HTR-8/SVneo (cell line): ENCODE results near the gene IFT81.

Experiments
- DNase-seq: peaks from one replicate; pipeline ENCODE4 v3.0.0; 2011; ENCODE audit warnings: low spot score, mixed read lengths; ENCODE audit not compliant: insufficient read length
- FAIRE-seq: peaks from 2 replicates; lab custom pipeline; 2011; peaks lifted over from hg19 to GRCh38; lab: Jason Lieb, UNC

IFT81 gene

DNA sequence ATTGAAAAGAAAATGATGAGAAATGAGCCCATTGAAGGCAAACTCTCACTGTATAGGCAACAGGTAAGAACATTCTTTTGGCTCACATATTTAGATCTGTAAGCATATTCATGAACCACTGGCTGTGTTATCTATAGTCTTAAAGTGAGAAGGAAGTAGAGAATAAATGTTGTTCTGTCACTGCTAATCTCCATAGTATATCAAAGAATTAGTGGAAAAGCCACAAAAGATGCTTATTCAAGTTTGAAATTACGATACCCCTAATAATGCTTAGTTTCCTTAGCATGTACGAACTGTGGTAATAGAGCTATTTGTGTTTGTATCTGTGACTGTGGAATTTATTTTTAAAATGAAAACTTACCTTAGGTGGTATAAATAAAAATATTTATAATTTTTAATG, 22.8 kb downstream of the IFT81 start:
- FAIRE-seq = no peak
- no peak for DNase-seq

DNA sequence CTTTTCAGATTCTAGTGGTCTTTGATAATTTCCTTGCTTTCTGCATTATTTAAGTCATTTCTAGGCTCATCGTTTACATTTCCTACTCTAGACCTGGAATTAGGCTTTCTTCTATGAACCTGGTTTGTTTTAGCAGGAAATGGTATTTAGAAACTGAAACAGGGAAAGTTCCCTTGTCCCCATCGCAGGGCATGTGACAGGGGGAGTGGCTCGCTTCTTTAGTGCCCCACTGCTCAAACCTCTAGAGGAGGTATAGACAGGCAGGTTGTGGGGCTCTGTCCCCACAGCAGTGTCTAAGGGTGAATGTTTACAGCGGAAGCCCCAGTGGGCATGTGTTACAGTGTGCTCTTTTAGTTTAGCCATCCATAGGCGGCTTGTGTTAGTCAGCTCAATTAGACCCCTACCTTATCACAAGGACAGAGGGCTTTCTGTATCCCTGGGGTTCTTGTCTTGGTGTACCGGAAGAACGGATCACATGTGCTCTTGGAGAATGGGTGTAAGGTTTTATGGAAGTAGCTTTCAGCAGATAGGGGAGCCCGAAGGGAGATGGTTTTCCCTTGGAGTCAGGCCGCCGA, 25.0 kb downstream of the IFT81 start:
- FAIRE-seq (no peak), DNase-seq (no peak)

DNA sequence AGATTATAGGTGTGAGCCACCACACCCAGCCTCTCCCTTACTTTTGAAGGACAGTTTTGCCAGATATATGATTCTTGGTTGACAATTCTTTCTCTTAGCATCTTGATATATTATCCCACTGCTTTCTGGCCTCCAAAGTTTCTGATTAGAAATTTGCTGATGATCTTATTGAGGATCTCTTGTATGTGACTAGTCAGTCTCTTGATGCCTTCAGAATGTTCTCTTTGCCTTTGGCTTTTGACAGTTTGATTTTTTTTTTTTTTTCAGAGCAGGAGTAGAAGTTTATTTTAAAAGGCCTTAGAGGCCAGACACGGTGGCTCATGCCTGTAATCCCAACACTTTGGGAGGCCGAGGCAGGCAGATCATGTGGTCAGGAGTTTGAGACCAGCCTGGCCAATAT, 32.6 kb downstream of the IFT81 start:
- no peak for FAIRE-seq
- DNase-seq = no peak

DNA sequence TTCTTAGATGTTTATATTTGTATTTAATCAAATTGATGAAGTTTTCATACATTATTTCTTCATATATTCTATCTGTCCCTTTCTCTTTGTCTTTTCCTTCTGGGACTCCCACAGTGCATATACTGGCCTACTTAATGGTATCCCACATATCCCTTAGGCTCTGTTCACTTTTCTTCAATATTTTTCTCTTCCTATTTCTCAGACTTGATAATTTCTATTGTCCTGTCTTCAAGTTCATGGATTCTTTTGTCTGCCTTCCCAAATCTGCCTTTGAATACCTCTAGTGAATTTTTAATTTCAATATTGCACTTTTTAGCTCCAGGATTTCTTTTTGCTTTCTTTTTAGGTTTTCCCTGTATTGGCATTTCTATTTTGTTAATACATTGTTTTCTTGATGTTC, 33.4 kb downstream of the IFT81 start:
- DNase-seq = no peak
- no peak for FAIRE-seq

DNA sequence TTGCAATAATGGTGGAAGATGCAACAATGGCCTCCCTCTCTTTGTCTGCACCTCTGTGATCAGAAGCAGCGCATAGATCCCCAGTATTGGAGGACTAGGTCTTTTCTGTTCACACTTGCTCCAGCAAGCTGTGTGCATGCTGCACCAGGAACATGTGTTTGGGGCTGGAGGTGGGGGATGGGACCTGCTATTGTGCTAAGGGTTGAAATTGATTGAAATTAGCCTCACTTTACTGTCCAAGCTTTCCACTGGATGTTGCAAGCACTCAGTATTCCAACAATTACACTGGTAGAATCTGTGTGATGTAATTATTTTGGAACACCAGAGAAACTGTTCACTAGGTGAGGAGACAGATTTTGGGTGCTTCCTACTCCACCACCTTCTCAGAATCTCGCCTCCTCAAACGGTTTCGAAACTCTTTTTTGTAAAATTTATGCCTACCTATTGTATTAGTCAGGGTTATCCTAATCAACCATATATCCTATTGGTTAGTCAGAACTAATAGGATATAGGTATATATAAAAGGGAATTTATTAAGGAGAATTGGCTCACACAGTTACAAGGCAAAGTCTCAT, 35.6 kb downstream of the IFT81 start:
- FAIRE-seq (no peak), DNase-seq (no peak)

DNA sequence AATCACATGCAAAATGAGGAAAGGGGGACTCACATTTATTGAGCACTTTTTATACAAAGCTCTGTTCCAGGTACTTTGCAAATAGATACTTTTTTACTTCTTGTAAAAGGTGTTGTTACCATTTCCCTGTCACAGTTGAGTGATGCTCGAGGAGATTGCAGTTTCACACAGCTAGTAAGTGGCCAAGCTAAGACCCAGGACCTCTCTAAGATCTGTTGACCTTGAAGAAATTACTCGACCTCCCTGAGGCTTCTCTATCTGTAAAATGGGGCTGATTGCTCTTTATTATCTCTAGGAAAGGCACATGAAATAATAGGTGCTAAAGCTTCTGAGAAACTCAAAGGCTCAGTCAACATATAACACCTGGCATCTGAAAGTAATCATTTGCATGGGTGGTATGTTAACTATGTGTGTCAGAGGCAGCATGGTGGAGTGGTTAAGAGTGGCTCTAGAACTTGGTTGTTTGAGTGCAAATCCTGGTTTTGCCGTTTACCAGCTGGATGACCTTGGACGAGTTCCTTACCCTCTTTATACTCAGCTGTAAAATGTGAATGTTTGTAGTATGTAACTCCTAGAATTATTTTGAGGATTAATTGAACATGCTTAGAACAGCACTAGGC, 41.5 kb downstream of the IFT81 start:
- FAIRE-seq = no peak

DNA sequence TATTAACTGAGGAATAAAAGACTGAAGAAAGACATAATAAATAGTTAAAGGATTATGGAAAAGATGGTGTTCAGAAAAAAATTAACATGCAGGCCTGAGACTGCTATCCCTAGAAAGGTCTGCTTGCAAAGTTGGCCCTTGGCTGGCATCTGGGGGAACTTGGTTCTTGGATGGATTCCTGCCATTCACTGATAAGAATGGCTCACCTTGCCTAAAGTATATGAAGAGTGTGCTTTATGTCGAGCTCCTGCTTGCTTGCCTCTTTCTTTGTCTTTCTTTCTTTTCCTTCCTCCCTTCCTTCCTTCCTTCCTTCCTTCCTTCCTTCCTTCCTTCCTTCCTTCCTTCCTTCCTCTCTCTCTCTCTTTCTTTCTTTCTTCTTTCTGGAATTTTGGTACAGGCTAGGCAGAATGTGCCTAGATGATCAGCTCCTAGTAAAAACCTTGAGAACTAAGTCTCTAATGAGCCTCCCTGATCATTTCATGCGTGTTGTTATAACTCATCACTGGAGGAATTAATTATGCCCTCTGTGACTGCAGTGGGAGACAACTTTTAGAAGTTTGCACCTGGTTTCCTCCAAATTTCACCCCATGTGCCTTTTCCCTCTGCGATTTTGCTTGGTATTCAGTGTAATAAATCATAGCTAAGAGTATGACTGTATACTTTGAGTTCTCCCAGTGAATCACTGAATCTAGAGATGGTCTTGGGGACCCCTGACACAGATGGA, 44.7 kb downstream of the IFT81 start:
- DNase-seq = no peak
- FAIRE-seq = no peak

More for the DNA sequence above, 41.5 kb downstream of the IFT81 start:
- DNase-seq = no peak

DNA sequence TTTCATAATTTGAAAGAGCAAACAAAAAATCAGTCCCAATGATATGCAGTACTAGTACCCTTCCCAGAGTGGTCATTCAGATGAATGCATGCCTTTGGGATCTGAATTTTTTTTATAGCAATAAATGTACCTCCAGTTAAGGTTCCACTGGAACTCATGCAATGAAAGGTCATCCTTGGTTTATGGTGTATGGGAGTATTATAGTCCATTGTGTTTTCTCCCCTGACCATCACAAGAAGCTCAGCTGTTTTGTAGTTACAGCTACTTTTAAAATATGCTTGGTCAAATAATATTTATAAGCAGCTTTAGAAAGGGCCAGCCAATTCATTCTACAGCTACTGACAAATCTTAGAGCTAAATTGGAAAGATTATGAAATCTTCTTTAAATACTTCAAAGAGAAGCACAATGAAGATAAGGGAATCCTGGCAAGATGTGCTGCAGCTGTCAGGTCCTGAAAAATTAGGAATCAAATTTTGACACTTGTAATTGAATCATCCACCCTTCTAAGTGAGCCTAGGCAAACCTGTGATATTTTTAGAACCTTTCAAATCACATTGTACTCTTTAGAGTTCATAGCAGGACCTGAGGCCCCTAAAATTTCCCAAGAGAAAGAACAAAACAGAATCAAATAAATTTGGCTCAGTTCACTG, 46.5 kb downstream of the IFT81 start:
- DNase-seq = no peak
- no peak for FAIRE-seq

DNA sequence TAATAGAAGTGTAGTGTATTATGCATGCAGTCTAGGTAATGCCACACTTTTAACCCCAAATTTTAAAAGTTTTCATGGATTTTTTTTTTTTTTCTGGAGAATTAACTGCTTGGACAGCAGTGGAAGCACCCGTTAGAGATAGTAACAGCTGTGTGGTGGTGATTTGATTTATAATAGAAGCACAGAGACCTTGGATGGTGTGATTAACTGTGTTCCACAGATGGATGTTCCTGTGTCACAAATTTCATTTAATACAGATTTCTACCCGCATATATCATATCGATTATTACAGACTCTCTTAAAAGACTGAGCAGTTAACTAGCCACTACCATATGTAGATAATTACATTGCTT, 47.0 kb downstream of the IFT81 start:
- no peak for FAIRE-seq
- DNase-seq = no peak

DNA sequence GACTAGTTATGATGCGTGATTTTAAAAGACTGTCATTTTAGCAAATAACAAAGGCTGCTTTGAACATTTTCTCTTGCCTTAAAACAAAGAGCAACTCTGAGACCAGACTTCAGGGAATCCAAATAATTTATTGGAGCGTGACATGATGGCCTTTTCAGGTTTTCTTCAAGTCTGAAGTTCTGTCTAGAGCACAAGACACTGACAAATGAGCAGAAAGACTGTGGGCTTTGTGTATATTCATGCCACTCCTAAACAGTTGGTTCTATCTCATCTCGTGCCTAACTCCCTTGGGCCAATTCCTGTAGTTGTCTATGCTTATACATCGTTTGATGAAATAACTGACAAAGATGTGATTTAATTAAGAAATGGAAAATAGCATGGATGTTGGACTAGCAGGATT, 47.5 kb downstream of the IFT81 start:
- DNase-seq = no peak
- no peak for FAIRE-seq

DNA sequence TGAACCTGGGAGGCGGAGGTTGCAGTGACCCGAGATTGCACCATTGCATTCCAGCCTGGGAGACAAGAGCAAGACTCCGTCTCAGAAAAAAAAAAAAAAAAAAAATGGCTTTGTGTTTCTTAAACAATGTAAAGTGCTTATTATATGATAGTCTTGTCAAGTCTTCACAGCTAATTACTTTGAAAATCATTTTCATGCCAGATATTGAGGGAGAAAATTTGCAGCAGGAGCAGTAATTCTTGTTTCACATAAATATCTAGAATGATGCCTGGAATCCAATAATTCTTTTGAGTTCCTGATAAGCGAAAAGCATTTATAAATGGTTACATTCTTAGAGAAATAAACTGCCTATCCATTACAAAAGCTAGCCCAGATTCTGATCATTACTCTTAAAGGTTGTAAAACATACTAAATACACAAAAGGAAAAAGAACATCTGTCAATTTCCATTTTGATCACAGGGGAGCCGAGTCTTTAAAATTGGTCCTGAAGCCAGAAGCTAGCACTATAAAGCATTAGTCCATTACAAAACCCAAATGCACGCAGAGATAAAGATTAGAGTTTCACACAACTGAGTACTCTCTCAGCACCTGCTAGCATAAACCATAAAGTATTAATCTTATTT, 50.3 kb downstream of the IFT81 start:
- no peak for DNase-seq
- FAIRE-seq = no peak

DNA sequence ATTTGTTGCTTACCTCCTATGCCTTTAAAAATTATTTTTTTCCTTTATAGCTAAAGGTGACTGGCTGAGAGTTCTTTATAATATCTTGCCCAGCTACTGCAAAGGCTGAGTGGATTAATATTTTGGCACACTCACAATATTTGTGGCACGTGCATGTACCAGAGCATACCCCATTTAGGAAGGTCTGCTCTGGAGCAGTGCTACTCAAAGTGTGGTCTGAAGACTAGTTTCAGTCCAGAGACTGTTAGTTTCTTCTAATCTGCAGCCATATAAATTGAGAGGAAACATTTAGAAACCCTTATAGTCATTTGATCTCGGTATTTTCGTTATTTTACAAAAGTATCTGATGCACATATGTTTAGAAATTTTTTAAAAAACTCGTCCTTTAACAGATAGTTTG, 51.0 kb downstream of the IFT81 start:
- DNase-seq (no peak), FAIRE-seq (no peak)

DNA sequence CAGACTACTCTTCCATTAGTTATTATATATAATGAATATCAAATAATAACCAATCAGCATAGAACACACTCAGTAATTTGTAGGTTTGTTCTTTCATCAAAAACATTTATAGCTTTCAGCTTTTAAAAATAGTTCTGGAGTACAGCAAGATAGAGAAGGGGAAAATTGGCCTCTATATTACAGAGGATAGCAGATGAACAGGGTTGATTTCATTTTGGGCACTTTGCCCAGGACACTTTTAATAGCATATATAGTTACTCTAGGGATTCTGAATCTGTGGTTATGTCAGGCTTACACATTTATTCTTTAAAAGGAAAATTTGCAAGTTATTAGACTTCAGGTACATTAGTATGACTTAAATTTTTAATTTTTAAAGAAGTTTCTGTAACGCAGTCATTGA, 52.6 kb downstream of the IFT81 start:
- FAIRE-seq (no peak), DNase-seq (no peak)

DNA sequence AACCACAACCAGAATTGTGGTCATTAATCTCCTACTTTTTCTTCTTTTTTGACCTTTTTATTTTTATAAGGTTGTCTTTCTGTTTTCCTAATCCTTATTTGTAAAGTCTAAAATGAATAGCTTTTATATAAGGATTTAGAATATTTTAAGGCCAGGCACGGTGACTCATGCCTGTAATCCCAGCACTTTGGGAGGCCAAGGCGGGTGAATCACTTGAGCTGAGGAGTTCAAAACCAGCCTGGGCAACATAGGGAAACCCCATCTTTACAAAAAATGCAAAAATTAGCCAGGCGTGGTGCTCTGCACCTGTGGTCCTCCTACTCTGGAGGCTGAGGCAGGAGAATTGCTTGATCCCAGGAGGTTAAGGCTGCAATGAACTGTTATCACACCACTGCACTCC, 55.1 kb downstream of the IFT81 start:
- no peak for DNase-seq
- no peak for FAIRE-seq

DNA sequence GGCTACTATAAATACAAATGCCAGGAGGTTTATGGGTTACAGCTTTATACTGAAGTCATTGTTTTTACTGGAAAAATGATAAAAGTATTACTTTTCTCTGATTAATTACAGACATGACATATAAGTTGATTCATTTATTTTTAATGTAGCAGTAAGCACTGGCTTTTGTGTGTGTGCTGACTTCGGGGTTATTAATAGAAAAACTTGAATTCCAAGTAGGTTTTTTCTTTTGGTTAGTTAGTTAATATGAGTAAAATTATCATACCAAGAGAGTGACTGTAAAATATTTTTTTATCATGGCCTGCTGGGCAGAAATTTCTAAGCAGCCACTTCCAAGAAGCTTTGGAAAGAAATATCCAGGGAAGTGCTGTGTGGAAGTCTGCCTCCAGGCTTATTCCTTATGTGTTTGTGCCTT, 56.4 kb downstream of the IFT81 start:
- FAIRE-seq (no peak), DNase-seq (no peak)

DNA sequence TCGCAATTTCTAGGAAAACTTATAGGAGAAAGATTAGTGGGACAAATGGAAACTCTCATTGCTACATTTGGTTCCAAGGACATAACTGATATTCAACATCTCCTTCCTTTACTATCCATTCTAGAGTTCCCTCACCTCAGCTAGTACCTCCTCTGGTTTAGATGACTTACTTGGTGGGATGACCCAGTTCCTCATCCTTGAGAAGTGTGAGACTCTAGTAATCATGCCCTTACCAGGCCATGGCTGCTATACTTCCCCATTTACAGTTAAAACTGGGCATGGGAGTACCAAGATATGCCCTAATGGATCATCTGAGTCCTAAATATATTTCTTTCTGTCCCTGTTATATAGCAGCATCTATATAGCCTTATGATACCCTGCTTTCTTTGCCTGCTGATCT, 58.1 kb downstream of the IFT81 start:
- no peak for FAIRE-seq
- no peak for DNase-seq

DNA sequence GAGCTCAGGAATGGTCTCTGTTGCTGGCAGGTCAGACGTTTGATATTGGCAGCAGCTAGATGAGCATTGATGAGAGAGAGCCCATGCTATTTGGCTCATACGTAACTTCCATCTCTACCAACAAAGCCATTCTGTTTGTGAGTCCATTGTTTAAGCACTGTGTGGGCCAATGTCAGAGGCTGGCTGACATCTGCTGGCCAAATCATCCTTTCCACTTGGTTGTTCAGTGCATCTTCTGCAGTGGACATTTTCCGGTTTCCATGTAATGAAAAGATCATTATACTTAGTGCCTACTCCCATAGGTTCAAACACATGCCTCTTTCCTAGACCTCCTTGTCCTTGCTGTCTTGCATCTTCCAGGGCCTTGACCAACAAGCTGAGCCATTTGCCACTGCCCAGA, 59.2 kb downstream of the IFT81 start:
- DNase-seq (no peak), FAIRE-seq (no peak)

DNA sequence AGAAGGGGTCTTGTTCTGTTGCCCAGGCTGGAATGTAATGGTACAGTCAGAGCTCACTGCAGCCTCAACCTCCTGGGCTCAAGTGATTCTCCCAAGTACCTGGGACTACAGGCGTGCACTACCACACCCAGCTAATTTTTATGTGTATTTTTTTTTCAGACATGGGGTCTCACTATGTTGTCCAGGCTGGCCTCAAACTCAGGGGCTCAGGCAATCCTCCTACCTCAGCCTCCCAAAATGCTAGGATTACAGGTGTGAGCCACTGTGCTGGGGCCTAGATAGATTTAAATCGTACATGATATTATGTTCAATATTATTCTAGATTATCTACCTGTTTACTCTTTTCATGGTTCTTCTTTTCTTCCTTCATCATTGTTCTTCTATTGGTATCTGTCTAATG, 61.5 kb downstream of the IFT81 start:
- FAIRE-seq (no peak), DNase-seq (no peak)

DNA sequence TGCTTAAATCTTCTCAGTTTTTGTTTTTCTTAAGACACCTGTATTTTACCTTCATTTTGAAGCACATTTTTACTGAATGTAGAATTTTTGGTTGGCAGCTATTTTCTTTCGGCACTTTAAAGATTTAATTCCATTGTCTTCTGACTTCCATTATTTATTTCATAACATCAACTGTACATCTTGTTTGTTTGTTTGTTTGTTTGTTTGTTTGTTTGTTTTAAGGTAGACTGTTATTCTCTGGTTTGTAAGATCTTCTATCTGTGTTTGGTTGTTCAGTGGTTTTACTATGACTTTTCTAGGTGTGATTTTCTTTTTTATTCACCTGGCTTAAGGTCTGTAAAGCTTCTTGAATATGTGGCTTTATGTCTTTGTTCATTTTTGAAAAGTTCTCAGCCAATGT, 61.9 kb downstream of the IFT81 start:
- FAIRE-seq = no peak
- no peak for DNase-seq

DNA sequence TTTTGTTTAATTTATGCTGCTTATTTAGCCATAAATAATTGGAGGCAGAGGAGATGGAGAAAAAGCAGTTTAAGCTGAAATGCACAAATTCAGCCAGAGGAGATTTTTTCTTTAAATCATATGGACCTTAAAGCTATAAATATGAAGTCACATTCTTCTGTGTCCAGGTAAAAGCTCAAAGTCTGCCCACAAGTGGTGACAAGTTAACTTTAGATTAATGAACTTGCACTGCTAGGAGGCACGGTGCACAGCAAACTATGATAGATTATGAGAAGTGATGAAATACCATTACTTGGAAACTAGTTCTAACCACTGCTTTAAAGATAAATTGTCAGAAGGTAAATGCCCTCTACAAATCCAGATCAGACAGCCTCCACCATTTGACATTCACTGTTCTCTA, 69.0 kb downstream of the IFT81 start:
- DNase-seq (no peak), FAIRE-seq (no peak)

DNA sequence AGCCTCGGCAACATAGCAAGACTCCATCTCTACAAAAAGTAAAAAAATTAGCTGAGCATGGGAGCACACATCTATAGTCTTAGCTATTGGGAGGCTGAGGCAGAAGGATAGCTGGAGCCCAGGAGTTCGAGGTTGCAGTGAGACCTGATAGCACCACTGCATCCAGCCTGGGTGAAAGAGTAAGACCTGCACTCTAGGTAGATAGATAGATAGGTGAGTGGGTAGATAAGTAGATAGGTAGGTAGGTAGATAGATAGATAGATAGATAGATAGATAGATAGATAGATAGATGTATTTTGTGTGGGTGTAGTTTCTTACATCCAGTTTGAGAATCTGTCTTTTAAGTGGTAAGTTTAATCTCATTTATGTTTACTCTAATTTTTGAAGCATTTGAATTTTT, 72.8 kb downstream of the IFT81 start:
- DNase-seq (no peak), FAIRE-seq (no peak)
